NB4 (cell line): ENCODE measurements around the gene RUSC1.
"Not testable (repeated sequence)": the region's sequence is repeated elsewhere in the genome, so short reads cannot be mapped to it uniquely, and the experiment has no call there.

Experiments used
- DNase-seq: peaks from one replicate; pipeline ENCODE4 v3.0.0; 2010; ENCODE audit warnings: low read depth
- H3K4me3 ChIP-seq: one replicate; pipeline ENCODE4 v1.5.1; 2011; ENCODE audit warnings: mild to moderate bottlenecking, low read depth, low read length, moderate library complexity
- MYC ChIP-seq: IDR thresholded peaks from 2 replicates; pipeline ENCODE4 v1.6.1; 2011; ENCODE audit warnings: low read depth, low read length
- POLR2A ChIP-seq: IDR thresholded peaks from 2 replicates; pipeline ENCODE4 v1.6.1; 2011; ENCODE audit warnings: mild to moderate bottlenecking; ENCODE audit not compliant: insufficient read length; ENCODE audit errors: extremely low read depth
- TF ChIP-seq, protein P1 (sequence below): IDR thresholded peaks from one replicate; pipeline ENCODE4 v1.5.1; 2012; ENCODE audit warnings: low read depth, low read length
- TF ChIP-seq, protein P2 (sequence below): IDR thresholded peaks from 2 replicates; pipeline ENCODE4 v1.6.1; 2011; ENCODE audit warnings: low read depth, low read length

Gene RUSC1

DNA sequence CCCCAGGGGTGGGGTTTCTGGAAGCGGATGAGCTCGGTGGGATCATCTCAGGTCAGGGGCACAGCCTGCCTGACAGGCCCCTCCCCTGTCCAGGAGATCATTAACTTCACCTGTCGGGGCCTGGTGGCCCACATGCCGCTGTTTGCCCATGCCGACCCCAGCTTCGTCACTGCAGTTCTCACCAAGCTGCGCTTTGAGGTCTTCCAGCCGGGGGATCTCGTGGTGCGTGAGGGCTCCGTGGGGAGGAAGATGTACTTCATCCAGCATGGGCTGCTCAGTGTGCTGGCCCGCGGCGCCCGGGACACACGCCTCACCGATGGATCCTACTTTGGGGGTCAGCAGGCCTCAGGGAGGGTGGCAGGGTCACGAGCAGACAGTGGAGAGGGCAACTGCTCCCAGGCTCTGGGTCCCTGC, 35.1 kb upstream of the RUSC1 start:
- H3K4me3 ChIP-seq: no peak overlapping the region
- TF ChIP-seq, protein P1, sequence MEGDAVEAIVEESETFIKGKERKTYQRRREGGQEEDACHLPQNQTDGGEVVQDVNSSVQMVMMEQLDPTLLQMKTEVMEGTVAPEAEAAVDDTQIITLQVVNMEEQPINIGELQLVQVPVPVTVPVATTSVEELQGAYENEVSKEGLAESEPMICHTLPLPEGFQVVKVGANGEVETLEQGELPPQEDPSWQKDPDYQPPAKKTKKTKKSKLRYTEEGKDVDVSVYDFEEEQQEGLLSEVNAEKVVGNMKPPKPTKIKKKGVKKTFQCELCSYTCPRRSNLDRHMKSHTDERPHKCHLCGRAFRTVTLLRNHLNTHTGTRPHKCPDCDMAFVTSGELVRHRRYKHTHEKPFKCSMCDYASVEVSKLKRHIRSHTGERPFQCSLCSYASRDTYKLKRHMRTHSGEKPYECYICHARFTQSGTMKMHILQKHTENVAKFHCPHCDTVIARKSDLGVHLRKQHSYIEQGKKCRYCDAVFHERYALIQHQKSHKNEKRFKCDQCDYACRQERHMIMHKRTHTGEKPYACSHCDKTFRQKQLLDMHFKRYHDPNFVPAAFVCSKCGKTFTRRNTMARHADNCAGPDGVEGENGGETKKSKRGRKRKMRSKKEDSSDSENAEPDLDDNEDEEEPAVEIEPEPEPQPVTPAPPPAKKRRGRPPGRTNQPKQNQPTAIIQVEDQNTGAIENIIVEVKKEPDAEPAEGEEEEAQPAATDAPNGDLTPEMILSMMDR: no peak
- TF ChIP-seq POLR2A (no peak), MYC (no peak)
- TF ChIP-seq, protein P2, sequence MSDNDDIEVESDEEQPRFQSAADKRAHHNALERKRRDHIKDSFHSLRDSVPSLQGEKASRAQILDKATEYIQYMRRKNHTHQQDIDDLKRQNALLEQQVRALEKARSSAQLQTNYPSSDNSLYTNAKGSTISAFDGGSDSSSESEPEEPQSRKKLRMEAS: no peak
- DNase-seq: no peak

DNA sequence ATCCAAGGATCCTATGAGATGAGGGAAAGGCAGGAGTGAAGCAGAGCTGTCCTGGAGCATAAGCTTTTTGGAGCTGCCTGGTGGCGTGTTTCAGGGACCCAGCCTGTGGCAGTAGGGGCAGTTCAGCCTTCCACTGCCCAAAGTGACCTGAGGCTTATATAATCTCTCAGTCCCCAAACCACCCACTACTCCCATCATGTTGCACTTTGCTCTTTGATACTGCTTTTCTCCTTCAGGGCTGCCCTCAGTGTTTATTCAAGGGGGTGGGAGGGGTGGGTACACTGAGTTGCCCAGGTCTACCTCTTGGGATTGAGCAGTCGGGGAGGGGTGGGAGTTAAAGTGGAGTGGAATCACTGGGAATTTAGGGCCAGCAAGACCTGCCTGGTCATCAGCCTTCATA, 34.1 kb upstream of the RUSC1 start:
- TF ChIP-seq, protein P2: no peak
- TF ChIP-seq MYC (no peak), POLR2A (no peak)
- TF ChIP-seq, protein P1: no peak
- H3K4me3 ChIP-seq: no peak overlapping the region
- DNase-seq: no peak

DNA sequence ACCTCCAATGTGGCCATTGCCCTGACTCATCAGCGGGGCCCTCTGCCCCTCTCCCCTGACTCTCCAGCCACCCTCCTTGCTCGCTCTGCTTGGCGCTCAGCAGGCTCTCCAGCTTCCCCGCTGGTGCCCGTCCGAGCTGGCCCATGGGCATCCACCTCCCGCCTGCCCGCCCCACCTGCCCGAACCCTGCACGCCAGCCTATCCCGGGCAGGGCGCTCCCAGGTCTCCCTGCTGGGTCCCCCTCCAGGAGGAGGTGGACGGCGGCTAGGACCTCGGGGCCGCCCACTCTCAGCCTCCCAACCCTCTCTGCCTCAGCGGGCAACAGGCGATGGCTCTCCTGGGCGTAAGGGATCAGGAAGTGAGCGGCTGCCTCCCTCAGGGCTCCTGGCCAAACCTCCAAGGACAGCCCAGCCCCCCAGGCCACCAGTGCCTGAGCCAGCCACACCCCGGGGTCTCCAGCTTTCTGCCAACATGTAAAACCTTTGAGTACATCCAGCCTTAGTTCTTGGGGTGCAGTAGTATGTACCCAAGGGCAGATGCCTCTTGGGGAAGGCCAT, 32.6 kb upstream of the RUSC1 start:
- TF ChIP-seq MYC (no peak), POLR2A (no peak)
- TF ChIP-seq, protein P2: no peak
- TF ChIP-seq, protein P1: no peak
- DNase-seq: no peak
- H3K4me3 ChIP-seq: no peak overlapping the region

DNA sequence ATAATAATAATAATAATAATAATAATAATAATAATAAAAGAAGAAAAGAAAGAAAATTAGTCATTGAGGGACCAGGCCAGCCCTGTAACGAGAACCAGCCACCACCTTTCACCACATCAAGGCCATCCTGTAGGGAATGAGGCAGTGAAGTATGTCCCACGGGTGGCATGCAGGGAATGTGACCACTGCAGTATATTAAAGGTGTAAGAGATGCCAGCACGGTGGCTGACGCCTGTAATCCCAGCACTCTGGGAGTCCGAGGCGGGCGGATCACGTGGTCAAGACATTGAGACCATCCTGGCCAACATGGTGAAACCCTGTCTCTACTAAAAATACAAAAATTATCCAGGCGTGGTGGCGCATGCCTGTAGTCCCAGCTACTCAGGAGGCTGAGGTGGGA, 29.7 kb upstream of the RUSC1 start:
- not testable (repeated sequence) for DNase-seq, H3K4me3 ChIP-seq

DNA sequence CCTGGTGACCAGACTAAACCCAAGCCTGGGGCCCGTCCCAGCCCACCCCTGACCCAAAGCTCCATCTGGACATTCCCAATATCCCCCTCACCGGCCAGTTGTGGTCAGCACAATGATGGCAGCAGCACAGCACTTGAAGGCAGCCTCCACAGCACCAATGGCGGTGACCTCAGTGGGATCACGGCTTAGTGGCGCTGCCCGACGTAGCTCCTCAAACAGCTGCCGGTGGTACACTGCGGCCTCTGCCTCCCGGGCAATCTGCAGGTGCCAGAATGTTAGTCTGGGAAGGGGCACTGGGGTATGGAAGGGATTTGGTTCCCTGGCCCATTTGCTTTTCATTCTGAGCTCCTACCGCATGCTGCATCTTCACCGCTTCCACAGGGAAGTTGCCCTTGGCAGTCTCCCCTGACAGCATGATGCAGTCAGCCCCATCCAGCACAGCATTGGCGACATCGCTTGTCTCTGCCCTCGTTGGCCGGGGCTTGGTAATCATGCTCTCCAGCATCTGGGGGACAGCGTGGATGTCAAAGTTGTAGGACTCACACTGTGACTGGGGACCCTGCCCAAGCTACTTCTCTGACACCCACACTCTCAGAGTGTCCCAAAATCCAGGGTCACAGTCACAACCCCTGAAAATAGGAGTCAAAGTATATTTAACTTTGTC, 27.5 kb upstream of the RUSC1 start:
- no peak for DNase-seq
- TF ChIP-seq, protein P1: no peak
- TF ChIP-seq MYC: no peak
- no peak for TF ChIP-seq POLR2A
- TF ChIP-seq, protein P2: no peak
- no peak overlapping the region for H3K4me3 ChIP-seq

DNA sequence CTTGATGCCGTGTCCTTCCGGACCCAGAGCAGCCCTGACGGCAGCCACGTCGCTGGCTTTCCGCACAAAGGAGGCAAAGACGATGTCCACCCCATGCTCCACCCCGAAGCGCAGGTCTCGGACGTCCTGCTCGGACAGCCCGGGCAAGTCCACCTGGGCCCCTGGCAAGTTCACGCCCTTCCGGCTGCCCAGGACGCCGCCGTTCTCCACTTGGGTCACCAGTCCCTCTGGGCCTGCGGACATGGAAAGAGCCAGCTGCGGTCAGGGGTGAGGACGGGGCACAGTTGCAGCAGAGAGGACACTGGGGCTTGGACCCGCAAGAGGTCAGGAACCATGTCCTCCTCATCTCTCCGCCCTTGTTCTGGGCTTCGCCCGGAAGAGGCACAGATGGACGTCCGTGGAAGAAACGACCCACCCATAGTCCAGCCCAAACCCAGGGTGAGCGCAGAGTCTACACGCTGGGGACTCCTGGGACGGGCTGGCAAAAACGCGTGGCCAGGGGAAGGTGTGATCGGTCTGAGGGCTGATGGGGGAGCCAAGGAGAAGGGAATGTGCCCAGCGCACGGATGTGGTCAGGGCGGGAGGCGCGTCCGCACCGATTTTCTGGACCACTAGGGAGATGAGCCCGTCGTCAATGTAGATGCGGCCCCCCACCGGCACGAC, 26.0 kb upstream of the RUSC1 start:
- no peak overlapping the region for H3K4me3 ChIP-seq
- TF ChIP-seq MYC (no peak), POLR2A (no peak)
- TF ChIP-seq, protein P2: no peak
- TF ChIP-seq, protein P1: no peak
- no peak for DNase-seq
